Stimulated activated memory B cell treated with anti-CD40 and anti-IgM and Interleukin-4, amounts not matched to agents 10 μg/mL and 1 μg/mL and 100 μg/mL, for 72 hours (primary cell): Measurements from ENCODE around the gene PCSK4.
A peak's percentile ranks its signal among the peaks of the same experiment; 100 is the strongest.
"Not testable (repeated sequence)": the region's sequence is repeated elsewhere in the genome, so short reads cannot be mapped to it uniquely, and the experiment has no call there.

Experiments used
- ATAC-seq: fragments of 150-1000 bp; cut with Tn5 transposase; 2 replicates; pipeline ENCODE4 v1.10.0; 2021
- H3K27ac Mint-ChIP-seq: one replicate; pipeline ENCODE4 v1.8.0; 2022; ENCODE audit warnings: mild to moderate bottlenecking, mixed read lengths
- H3K27me3 Mint-ChIP-seq: one replicate; pipeline ENCODE4 v1.8.0; 2022; ENCODE audit warnings: mixed read lengths
- H3K36me3 Mint-ChIP-seq: one replicate; pipeline ENCODE4 v1.8.0; 2022; ENCODE audit warnings: mixed read lengths
- H3K4me1 Mint-ChIP-seq: one replicate; pipeline ENCODE4 v1.8.0; 2022; ENCODE audit warnings: mixed read lengths
- H3K4me3 Mint-ChIP-seq: one replicate; pipeline ENCODE4 v1.8.0; 2022; ENCODE audit warnings: mild to moderate bottlenecking, moderate library complexity, mixed read lengths
- H3K9me3 Mint-ChIP-seq: one replicate; pipeline ENCODE4 v1.8.0; 2022; ENCODE audit warnings: mixed read lengths

PCSK4 gene

GRCh38 chr19:1487576-1488281 lies 2.4 kb downstream of the PCSK4 start:
- Mint-ChIP-seq H3K27me3 (peaks cover 30% of the 10 kb centered on the region), H3K4me1 (peaks cover 14% of the 10 kb centered on the region), H3K9me3 (no peaks in the 10 kb centered on the region), H3K36me3 (no peaks in the 10 kb centered on the region), H3K27ac (no peak overlapping the region), H3K4me3 (no peak overlapping the region)
- no peak for ATAC-seq

GRCh38 chr19:1486720-1487575 lies 3.2 kb downstream of the PCSK4 start:
- Mint-ChIP-seq H3K27me3 (peaks cover 22% of the 10 kb centered on the region), H3K4me1 (peaks cover 13% of the 10 kb centered on the region), H3K36me3 (no peaks in the 10 kb centered on the region), H3K4me3 (no peak overlapping the region), H3K9me3 (no peaks in the 10 kb centered on the region), H3K27ac (no peak overlapping the region)
- no peak for ATAC-seq

GRCh38 chr19:1483979-1484428 lies 6.1 kb downstream of the PCSK4 start:
- H3K4me3 Mint-ChIP-seq = no peak overlapping the region
- H3K27me3 Mint-ChIP-seq = peaks cover 9% of the 10 kb centered on the region
- ATAC-seq = no peak
- H3K27ac Mint-ChIP-seq = no peak overlapping the region
- no peaks in the 10 kb centered on the region for H3K36me3 Mint-ChIP-seq
- H3K4me1 Mint-ChIP-seq = peaks cover 9% of the 10 kb centered on the region
- no peaks in the 10 kb centered on the region for H3K9me3 Mint-ChIP-seq

- H3K27ac Mint-ChIP-seq = no peak overlapping the region
- peaks cover 10% of the 10 kb centered on the region for H3K4me1 Mint-ChIP-seq
- ATAC-seq = no peak
- no peaks in the 10 kb centered on the region for H3K36me3 Mint-ChIP-seq
- peaks cover 2% of the 10 kb centered on the region for H3K27me3 Mint-ChIP-seq
- H3K9me3 Mint-ChIP-seq = no peaks in the 10 kb centered on the region
- H3K4me3 Mint-ChIP-seq = no peak overlapping the region
These were observed 6.8 kb downstream of the PCSK4 start for GRCh38 chr19:1483131-1483978.

GRCh38 chr19:1482361-1483130 lies 7.6 kb downstream of the PCSK4 start:
- Mint-ChIP-seq H3K9me3 (no peaks in the 10 kb centered on the region), H3K27ac (no peak overlapping the region), H3K27me3 (no peaks in the 10 kb centered on the region), H3K36me3 (peaks cover under 1% of the 10 kb centered on the region), H3K4me1 (peaks cover 17% of the 10 kb centered on the region), H3K4me3 (no peak overlapping the region)
- ATAC-seq = no peak

- H3K27me3 Mint-ChIP-seq = no peaks in the 10 kb centered on the region
- no peak overlapping the region for H3K27ac Mint-ChIP-seq
- H3K36me3 Mint-ChIP-seq = peaks cover 6% of the 10 kb centered on the region
- no peak for ATAC-seq
- no peak overlapping the region for H3K4me3 Mint-ChIP-seq
- peaks cover 24% of the 10 kb centered on the region for H3K4me1 Mint-ChIP-seq
- H3K9me3 Mint-ChIP-seq = no peaks in the 10 kb centered on the region
These were observed 8.2 kb downstream of the PCSK4 start for GRCh38 chr19:1481893-1482360.

GRCh38 chr19:1481224-1481892 lies 8.8 kb downstream of the PCSK4 start:
- Mint-ChIP-seq H3K27ac (no peak overlapping the region), H3K9me3 (no peaks in the 10 kb centered on the region), H3K27me3 (no peaks in the 10 kb centered on the region), H3K4me3 (no peak overlapping the region), H3K4me1 (peaks cover 24% of the 10 kb centered on the region), H3K36me3 (peaks cover 8% of the 10 kb centered on the region)
- ATAC-seq = no peak

- H3K9me3 Mint-ChIP-seq = no peaks in the 10 kb centered on the region
- peak within 1 kb of the TSS; percentile 85 for H3K4me3 Mint-ChIP-seq
- H3K27ac Mint-ChIP-seq = peak within 1 kb of the TSS; percentile 79
- peaks cover 16% of the 10 kb centered on the region for H3K36me3 Mint-ChIP-seq
- peaks cover 28% of the 10 kb centered on the region for H3K4me1 Mint-ChIP-seq
- peak; percentile 95 for ATAC-seq
- H3K27me3 Mint-ChIP-seq = no peaks in the 10 kb centered on the region
These were observed 11.0 kb downstream of the PCSK4 start, which contains the start of gene C19orf25 for GRCh38 chr19:1478934-1479707. TSS of gene C19orf25 (minus strand) at chr19:1479215. CDS start at chr19:1478903, 312 bp downstream.

GRCh38 chr19:1477056-1477455 lies 13.1 kb downstream of the PCSK4 start:
- not testable (repeated sequence) for H3K27ac Mint-ChIP-seq, ATAC-seq, H3K9me3 Mint-ChIP-seq, H3K4me3 Mint-ChIP-seq, H3K27me3 Mint-ChIP-seq
- Mint-ChIP-seq H3K4me1 (peaks cover 43% of the 10 kb centered on the region), H3K36me3 (peaks cover 22% of the 10 kb centered on the region)

GRCh38 chr19:1475751-1476437 lies 14.3 kb downstream of the PCSK4 start:
- no peaks in the 10 kb centered on the region for H3K9me3 Mint-ChIP-seq
- no peaks in the 10 kb centered on the region for H3K27me3 Mint-ChIP-seq
- ATAC-seq = no peak
- no peak overlapping the region for H3K27ac Mint-ChIP-seq
- H3K36me3 Mint-ChIP-seq = peaks cover 22% of the 10 kb centered on the region
- no peak overlapping the region for H3K4me3 Mint-ChIP-seq
- H3K4me1 Mint-ChIP-seq = peaks cover 54% of the 10 kb centered on the region

GRCh38 chr19:1474765-1475351 lies 15.3 kb downstream of the PCSK4 start:
- Mint-ChIP-seq H3K27me3 (peaks cover 6% of the 10 kb centered on the region), H3K36me3 (peaks cover 22% of the 10 kb centered on the region), H3K4me1 (peaks cover 52% of the 10 kb centered on the region), H3K9me3 (no peaks in the 10 kb centered on the region), H3K27ac (no peak overlapping the region), H3K4me3 (no peak overlapping the region)
- no peak for ATAC-seq

GRCh38 chr19:1474011-1474764 lies 16.0 kb downstream of the PCSK4 start:
- Mint-ChIP-seq H3K4me3 (no peak overlapping the region), H3K36me3 (peaks cover 22% of the 10 kb centered on the region), H3K27ac (no peak overlapping the region), H3K4me1 (peaks cover 53% of the 10 kb centered on the region), H3K27me3 (peaks cover 8% of the 10 kb centered on the region), H3K9me3 (no peaks in the 10 kb centered on the region)
- ATAC-seq = no peak
